K562 (cell line): Measurements from ENCODE around the gene IL27RA. TPM values are rescaled to one million over a fixed set of nuclear protein-coding genes. Genes with fewer than 3 reads are reported as not detected.

Source experiments
- BDP1 ChIP-seq: IDR thresholded peaks from 3 replicates; pipeline ENCODE4 v1.6.1; 2011; ENCODE audit not compliant: insufficient read length, insufficient read depth
- BHLHE40 ChIP-seq: IDR thresholded peaks from 2 replicates; pipeline ENCODE4 v1.6.1; 2011; ENCODE audit warnings: low read length, improper control_type of control experiment
- BRD9 ChIP-seq: fragments of 450-650 bp; IDR thresholded peaks from 2 replicates; pipeline ENCODE4 v1.6.1; 2018; ENCODE audit warnings: low read depth; ENCODE audit not compliant: partially characterized antibody
- BRF2 ChIP-seq: IDR thresholded peaks from 3 replicates; pipeline ENCODE4 v1.6.1; 2011; ENCODE audit warnings: borderline replicate concordance, mild to moderate bottlenecking; ENCODE audit not compliant: insufficient read length, insufficient read depth
- FOXM1 ChIP-seq, 2 experiments: fragments of 450-650 bp in 1 of 2; sonication (generic) in 1 of 2; formaldehyde crosslinking in 1 of 2; IDR thresholded peaks; 2 replicates each; pipeline versions ENCODE4 v1.6.1 to v1.9.0; 2017 to 2022; ENCODE audit warnings: low read depth in 2 of 2, mild to moderate bottlenecking in 2 of 2, missing genetic modification reagents in 1 of 2, moderate library complexity in 1 of 2
- GTF2B ChIP-seq: IDR thresholded peaks from 2 replicates; pipeline ENCODE4 v1.6.1; 2011; ENCODE audit not compliant: insufficient read length; ENCODE audit errors: extremely low read depth
- HDAC2 ChIP-seq: fragments of 450-650 bp; IDR thresholded peaks from 2 replicates; pipeline ENCODE4 v1.6.1; 2016; ENCODE audit warnings: mild to moderate bottlenecking
- KDM1A ChIP-seq, 2 experiments: fragments of 450-650 bp; IDR thresholded peaks; 2 replicates each; pipeline ENCODE4 v1.6.1; 2016; ENCODE audit warnings: mild to moderate bottlenecking in 2 of 2
- KDM4B ChIP-seq, 2 experiments: fragments of 450-650 bp in 1 of 2; sonication (generic) in 1 of 2; IDR thresholded peaks; 2 replicates each; pipeline ENCODE4 v1.6.1; 2016 to 2017; ENCODE audit warnings: borderline replicate concordance in 2 of 2, antibody characterized with exemption in 1 of 2, low read depth in 1 of 2, mild to moderate bottlenecking in 1 of 2
- MCM5 ChIP-seq: fragments of 450-650 bp; IDR thresholded peaks from 2 replicates; pipeline ENCODE4 v1.6.1; 2016; ENCODE audit warnings: low read depth
- MYC ChIP-seq, 2 experiments: fragments of 250-450 bp in 1 of 2; sonication (Bioruptor Pico) in 1 of 2; IDR thresholded peaks; 2 replicates each; pipeline versions ENCODE4 v1.5.1 to v1.6.1; 2012 to 2021; ENCODE audit warnings: low read depth in 2 of 2, borderline replicate concordance in 1 of 2, improper control_type of control experiment in 1 of 2, low read length in 1 of 2, mild to moderate bottlenecking in 1 of 2, moderate library complexity in 1 of 2
- NFE2 ChIP-seq: IDR thresholded peaks from 2 replicates; pipeline ENCODE4 v1.6.1; 2014; ENCODE audit warnings: antibody characterized with exemption, low read depth
- POLR3A ChIP-seq: IDR thresholded peaks from 2 replicates; pipeline ENCODE4 v1.6.1; 2011; ENCODE audit warnings: borderline replicate concordance, mild to moderate bottlenecking, moderate library complexity; ENCODE audit not compliant: insufficient read length, insufficient read depth; ENCODE audit errors: extremely low read depth
- PTRF ChIP-seq: fragments of 450-650 bp; IDR thresholded peaks from 2 replicates; pipeline ENCODE4 v1.6.1; 2016; ENCODE audit warnings: mild to moderate bottlenecking, missing genetic modification characterization, missing compliant biosample characterization
- RAD21 ChIP-seq, 2 experiments: fragments of 250-450 bp in 1 of 2; fragments of 450-650 bp in 1 of 2; sonication (Bioruptor Pico) in 1 of 2; formaldehyde crosslinking in 1 of 2; IDR thresholded peaks in 1 of 2; conservative IDR thresholded peaks in 1 of 2; 2 replicates each; pipeline versions ENCODE4 v1.4.0 to v1.8.0; 2020 to 2022; ENCODE audit warnings: mild to moderate bottlenecking in 2 of 2, moderate library complexity in 1 of 2
- SETDB1 ChIP-seq: IDR thresholded peaks from one replicate; pipeline ENCODE4 v1.6.1; 2012; ENCODE audit warnings: low read length, control low read depth, inconsistent platforms
- ZNF197 ChIP-seq: fragments of 200-800 bp; sonication (Bioruptor generic); IDR thresholded peaks from 2 replicates; pipeline ENCODE4 v1.6.1; 2016; ENCODE audit warnings: low read depth, missing genetic modification characterization, missing compliant biosample characterization
- ZNF384 ChIP-seq: IDR thresholded peaks from 2 replicates; pipeline ENCODE4 v1.6.1; 2012; ENCODE audit warnings: low read depth, low read length, improper control_type of control experiment
- ZNF561 ChIP-seq: fragments of 450-650 bp; formaldehyde crosslinking; conservative IDR thresholded peaks from 2 replicates; pipeline ENCODE4 v1.4.0; 2020; ENCODE audit warnings: mild to moderate bottlenecking, moderate library complexity
- ZNF740 ChIP-seq, 3 experiments: fragments of 200-800 bp in 1 of 3; sonication (Bioruptor generic) in 1 of 3; sonication (generic) in 1 of 3; formaldehyde crosslinking in 1 of 3; IDR thresholded peaks; 2 replicates each; pipeline versions ENCODE4 v1.6.1 to v1.8.0; 2016 to 2022; ENCODE audit warnings: mild to moderate bottlenecking in 2 of 3, missing compliant biosample characterization in 2 of 3, missing genetic modification characterization in 2 of 3, missing genetic modification reagents in 1 of 3
- ZZZ3 ChIP-seq: fragments of 450-650 bp; IDR thresholded peaks from 2 replicates; pipeline ENCODE4 v1.6.1; 2016; ENCODE audit warnings: antibody characterized with exemption, mild to moderate bottlenecking, moderate library complexity
- polyA plus RNA-seq, 8 experiments: library from polyadenylated mRNA; depleted of rRNA in 4 of 8; stranded (reverse) in 5 of 8; unstranded in 3 of 8; fragments of >200 nt; fragmentation: Nextera tagmentation in 2 of 8; fragmentation: Illumina TruSeq in 1 of 8; extraction: Ambion mirVana in 2 of 8; extraction: Trizol in 1 of 8; gene quantifications; 2 replicates each; pipeline versions ENCODE4 v1.2.1 to v1.2.3, GENCODE V29; 2011 to 2014; ENCODE audit warnings: inconsistent platforms in 1 of 8, missing spikeins in 1 of 8
- total RNA-seq, 7 experiments: library from RNA; depleted of rRNA in 6 of 7; stranded (reverse); fragments of >200 nt in 6 of 7; fragmentation: Illumina TruSeq in 2 of 7; extraction: Trizol in 2 of 7; gene quantifications; 2 replicates each; pipeline versions ENCODE4 v1.2.1 to v1.2.3, GENCODE V29; 2011 to 2021; ENCODE audit warnings: low replicate concordance in 1 of 7
- TF ChIP-seq, protein P1 (sequence below): sonication (generic); formaldehyde crosslinking; IDR thresholded peaks from 2 replicates; pipeline ENCODE4 v1.8.0; 2022; ENCODE audit warnings: mild to moderate bottlenecking, missing genetic modification reagents

Gene IL27RA
- total and polyA plus RNA-seq, 9 of the 15 experiments (the other 6 are each of a cell fraction or from before 2014, with no cell fraction given): 1.9 to 15.9 (median 12.0) TPM

GRCh38 chr19:14023404-14024235 lies 7.9 kb upstream of the IL27RA start (continued):
- peak in 1 of 2 experiments; percentile 48; a peak in 2 of 4 replicates for TF ChIP-seq RAD21 (CRISPR knock-in tag; conservative IDR thresholded peaks at IDR 0.05 in 1 of 2, IDR thresholded peaks at IDR 0.05 in 1 of 2)
- TF ChIP-seq, protein P1, sequence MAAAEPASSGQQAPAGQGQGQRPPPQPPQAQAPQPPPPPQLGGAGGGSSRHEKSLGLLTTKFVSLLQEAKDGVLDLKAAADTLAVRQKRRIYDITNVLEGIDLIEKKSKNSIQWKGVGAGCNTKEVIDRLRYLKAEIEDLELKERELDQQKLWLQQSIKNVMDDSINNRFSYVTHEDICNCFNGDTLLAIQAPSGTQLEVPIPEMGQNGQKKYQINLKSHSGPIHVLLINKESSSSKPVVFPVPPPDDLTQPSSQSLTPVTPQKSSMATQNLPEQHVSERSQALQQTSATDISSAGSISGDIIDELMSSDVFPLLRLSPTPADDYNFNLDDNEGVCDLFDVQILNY (CRISPR knock-in tag): no peak
- TF ChIP-seq KDM4B (IDR thresholded peaks at IDR 0.05; ENCODE audit: borderline replicate concordance in 2 of 2, low read depth in 1 of 2): 0 out of 4 replicates have a peak, but pooled peaks of 1 of the 2 experiments have one; percentile 5
- TF ChIP-seq FOXM1 (IDR thresholded peaks at IDR 0.05; ENCODE audit: low read depth): 0 out of 2 replicates have a peak, but pooled peaks have one; percentile 16
- TF ChIP-seq FOXM1 (CRISPR knock-in tag; IDR thresholded peaks at IDR 0.05; ENCODE audit: low read depth): no peak
- no peak for TF ChIP-seq MCM5
- TF ChIP-seq BHLHE40: 0 out of 2 replicates have a peak, but pooled peaks have one; percentile 17
- no peak for TF ChIP-seq ZNF740 (CRISPR knock-in tag; IDR thresholded peaks at IDR 0.05)
- no peak for TF ChIP-seq ZNF740 (tag; IDR thresholded peaks at IDR 0.05)
- no peak for TF ChIP-seq ZZZ3
- TF ChIP-seq GTF2B: no peak
- no peak for TF ChIP-seq BRF2
- TF ChIP-seq SETDB1: no peak
- no peak for TF ChIP-seq ZNF561 (CRISPR knock-in tag)
- TF ChIP-seq BDP1: no peak
- TF ChIP-seq POLR3A: no peak
- peak; percentile 74 to 77; a peak in 3 of 4 replicates for TF ChIP-seq KDM1A (IDR thresholded peaks at IDR 0.05)
- TF ChIP-seq ZNF197 (CRISPR knock-in tag): no peak
- TF ChIP-seq MYC (IDR thresholded peaks at IDR 0.05; ENCODE audit: low read depth, low read length): peak; percentile 50; the same call in 1 of the 2 replicates
- no peak for TF ChIP-seq MYC (CRISPR knock-in tag; IDR thresholded peaks at IDR 0.05; ENCODE audit: borderline replicate concordance, low read depth)
- peak; percentile 63 for TF ChIP-seq HDAC2
- peak; percentile 23 for TF ChIP-seq BRD9
- TF ChIP-seq PTRF (tag): 0 out of 2 replicates have a peak, but pooled peaks have one; percentile 36
- no peak for TF ChIP-seq NFE2
- TF ChIP-seq ZNF384: peak; percentile 76
